T follicular helper cell (primary cell): ENCODE results near the gene SEH1L.

ENCODE experiments used
- DNase-seq: peaks from one replicate; pipeline ENCODE4 v3.0.0-alpha.2; 2020; ENCODE audit warnings: low read depth

Gene SEH1L

DNA sequence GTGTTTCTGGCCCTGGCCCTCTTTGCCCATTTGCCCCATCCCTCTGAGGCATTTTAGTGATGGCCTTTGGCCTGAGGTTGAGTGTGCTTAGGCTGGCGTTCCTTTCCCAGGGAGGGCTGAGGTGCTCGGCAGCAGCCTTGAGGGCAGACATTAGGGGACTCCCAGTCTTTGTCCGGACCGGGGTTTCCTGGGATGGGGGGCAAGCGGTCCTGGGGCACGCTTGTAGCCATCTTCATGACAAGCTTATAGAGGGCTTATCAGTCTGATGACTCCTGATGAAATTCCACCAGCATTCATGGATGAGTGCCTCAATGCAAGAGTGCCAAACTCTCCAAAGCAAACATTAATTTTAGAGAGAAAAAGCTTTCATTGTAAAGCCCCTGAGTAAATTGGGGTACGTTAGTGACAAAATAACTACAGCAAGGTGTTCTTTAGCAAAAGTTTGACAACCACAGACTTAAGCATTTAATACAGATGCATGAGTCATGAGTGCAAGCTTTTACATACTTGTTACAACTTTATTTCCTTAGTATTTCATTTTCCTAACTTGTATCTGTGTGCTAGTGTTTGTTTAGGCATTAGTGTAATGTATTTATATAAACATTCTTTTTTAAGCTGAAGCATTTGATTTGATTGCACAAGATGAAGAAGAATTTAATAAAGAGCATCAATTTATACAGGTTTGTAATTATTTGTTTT is 89.0 kb downstream of the SEH1L start:
- no peak for DNase-seq
